Body of pancreas (tissue), 4 donors: ENCODE measurements around the gene ADK.

Experiments
- CTCF ChIP-seq, 7 experiments: fragments of 450-650 bp in 4 of 7; fragments of 200-600 bp in 3 of 7; sonication (generic) in 3 of 7; IDR thresholded peaks; one replicate each; pipeline ENCODE4 v1.5.1; 2016 to 2019; ENCODE audit warnings: antibody characterized with exemption in 7 of 7
- POLR2A ChIP-seq, 3 donors: fragments of 450-650 bp; IDR thresholded peaks; one replicate each; pipeline ENCODE4 v1.6.1; 2016; ENCODE audit warnings: antibody characterized with exemption in 3 of 3, mild to moderate bottlenecking in 2 of 3

GRCh38 chr10:74445493-74445892 lies 294.5 kb downstream of the ADK start:
- TF ChIP-seq CTCF (IDR thresholded peaks at IDR 0.05) (no peak), POLR2A (IDR thresholded peaks at IDR 0.05) (no peak)
